Measurements from ENCODE around the gene GPR21.

GPR21 gene

DNA sequence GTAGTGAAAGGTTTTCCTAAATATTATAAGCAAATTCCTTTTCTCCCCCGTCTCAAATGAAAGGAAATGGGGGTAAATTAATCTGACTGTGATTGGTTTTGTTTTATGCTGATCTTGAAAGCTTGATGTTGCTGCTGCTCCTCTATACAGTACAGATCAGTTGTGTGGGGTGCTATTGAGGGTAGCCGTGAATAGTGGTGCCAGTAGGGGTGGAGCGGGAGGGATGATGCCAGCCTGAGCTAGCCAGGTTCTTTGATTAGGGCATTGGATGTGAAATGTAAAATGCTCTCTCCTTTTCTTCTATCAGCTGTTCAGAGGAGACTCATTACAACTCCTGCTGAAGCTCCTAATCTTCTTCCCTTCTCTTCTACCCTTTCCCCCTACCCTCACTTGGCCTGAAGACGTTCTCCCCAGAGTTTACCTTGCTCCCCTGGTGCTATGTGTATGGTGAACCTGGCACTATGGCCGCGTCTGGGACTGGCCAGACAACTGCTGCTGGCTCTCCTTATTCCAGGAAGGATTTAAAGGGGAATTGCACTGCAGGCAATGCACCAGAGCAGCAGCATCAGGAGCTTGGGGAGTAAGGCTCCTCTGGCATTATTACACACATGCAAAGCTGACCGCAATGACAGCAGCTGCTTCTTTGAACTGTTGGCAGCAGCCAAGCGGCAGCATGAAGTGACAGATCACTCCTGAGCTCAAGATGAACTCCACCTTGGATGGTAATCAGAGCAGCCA is 566 bp downstream of the GPR21 start:
- no peak for TF ChIP-seq OSR1 (CRISPR knock-in tag; IDR thresholded peaks at IDR 0.05)
- no peak for TF ChIP-seq ZC3H10 (CRISPR knock-in tag; IDR thresholded peaks at IDR 0.05)
- no peak for TF ChIP-seq SNAI2 (CRISPR knock-in tag; IDR thresholded peaks at IDR 0.05)
- TF ChIP-seq GLIS3 (CRISPR knock-in tag; IDR thresholded peaks at IDR 0.05): no peak
- no peak for TF ChIP-seq ZNF565 (CRISPR knock-in tag; conservative IDR thresholded peaks at IDR 0.05; ENCODE audit: low read depth)
- no peak for TF ChIP-seq CSDC2 (CRISPR knock-in tag; IDR thresholded peaks at IDR 0.05)
- TF ChIP-seq, protein P1, sequence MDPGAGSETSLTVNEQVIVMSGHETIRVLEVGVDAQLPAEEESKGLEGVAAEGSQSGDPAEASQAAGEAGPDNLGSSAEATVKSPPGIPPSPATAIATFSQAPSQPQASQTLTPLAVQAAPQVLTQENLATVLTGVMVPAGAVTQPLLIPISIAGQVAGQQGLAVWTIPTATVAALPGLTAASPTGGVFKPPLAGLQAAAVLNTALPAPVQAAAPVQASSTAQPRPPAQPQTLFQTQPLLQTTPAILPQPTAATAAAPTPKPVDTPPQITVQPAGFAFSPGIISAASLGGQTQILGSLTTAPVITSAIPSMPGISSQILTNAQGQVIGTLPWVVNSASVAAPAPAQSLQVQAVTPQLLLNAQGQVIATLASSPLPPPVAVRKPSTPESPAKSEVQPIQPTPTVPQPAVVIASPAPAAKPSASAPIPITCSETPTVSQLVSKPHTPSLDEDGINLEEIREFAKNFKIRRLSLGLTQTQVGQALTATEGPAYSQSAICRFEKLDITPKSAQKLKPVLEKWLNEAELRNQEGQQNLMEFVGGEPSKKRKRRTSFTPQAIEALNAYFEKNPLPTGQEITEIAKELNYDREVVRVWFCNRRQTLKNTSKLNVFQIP (CRISPR knock-in tag; IDR thresholded peaks at IDR 0.05; ENCODE audit: borderline replicate concordance, low read depth): no peak
- no peak for TF ChIP-seq BACH2 (CRISPR knock-in tag; IDR thresholded peaks at IDR 0.05; ENCODE audit: borderline replicate concordance)
- no peak for TF ChIP-seq PPARA (CRISPR knock-in tag; IDR thresholded peaks at IDR 0.05; ENCODE audit: borderline replicate concordance)
- no peak for TF ChIP-seq RARB (CRISPR knock-in tag; IDR thresholded peaks at IDR 0.05)
- no peak for ATAC-seq

DNA sequence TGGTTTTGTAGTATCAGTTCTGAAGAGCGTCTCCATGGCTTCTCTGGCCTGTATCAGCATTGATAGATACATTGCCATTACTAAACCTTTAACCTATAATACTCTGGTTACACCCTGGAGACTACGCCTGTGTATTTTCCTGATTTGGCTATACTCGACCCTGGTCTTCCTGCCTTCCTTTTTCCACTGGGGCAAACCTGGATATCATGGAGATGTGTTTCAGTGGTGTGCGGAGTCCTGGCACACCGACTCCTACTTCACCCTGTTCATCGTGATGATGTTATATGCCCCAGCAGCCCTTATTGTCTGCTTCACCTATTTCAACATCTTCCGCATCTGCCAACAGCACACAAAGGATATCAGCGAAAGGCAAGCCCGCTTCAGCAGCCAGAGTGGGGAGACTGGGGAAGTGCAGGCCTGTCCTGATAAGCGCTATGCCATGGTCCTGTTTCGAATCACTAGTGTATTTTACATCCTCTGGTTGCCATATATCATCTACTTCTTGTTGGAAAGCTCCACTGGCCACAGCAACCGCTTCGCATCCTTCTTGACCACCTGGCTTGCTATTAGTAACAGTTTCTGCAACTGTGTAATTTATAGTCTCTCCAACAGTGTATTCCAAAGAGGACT is 1.5 kb downstream of the GPR21 start:
- no peak for ATAC-seq
- no peak for TF ChIP-seq ZC3H10 (CRISPR knock-in tag; IDR thresholded peaks at IDR 0.05)
- no peak for TF ChIP-seq ZNF8 (CRISPR knock-in tag; IDR thresholded peaks at IDR 0.05)
- no peak for TF ChIP-seq ISL1 (CRISPR knock-in tag; IDR thresholded peaks at IDR 0.05)
- TF ChIP-seq TOX (CRISPR knock-in tag; IDR thresholded peaks at IDR 0.05; ENCODE audit: borderline replicate concordance): no peak
- TF ChIP-seq GLIS3 (CRISPR knock-in tag; IDR thresholded peaks at IDR 0.05): no peak
- TF ChIP-seq, protein P2, sequence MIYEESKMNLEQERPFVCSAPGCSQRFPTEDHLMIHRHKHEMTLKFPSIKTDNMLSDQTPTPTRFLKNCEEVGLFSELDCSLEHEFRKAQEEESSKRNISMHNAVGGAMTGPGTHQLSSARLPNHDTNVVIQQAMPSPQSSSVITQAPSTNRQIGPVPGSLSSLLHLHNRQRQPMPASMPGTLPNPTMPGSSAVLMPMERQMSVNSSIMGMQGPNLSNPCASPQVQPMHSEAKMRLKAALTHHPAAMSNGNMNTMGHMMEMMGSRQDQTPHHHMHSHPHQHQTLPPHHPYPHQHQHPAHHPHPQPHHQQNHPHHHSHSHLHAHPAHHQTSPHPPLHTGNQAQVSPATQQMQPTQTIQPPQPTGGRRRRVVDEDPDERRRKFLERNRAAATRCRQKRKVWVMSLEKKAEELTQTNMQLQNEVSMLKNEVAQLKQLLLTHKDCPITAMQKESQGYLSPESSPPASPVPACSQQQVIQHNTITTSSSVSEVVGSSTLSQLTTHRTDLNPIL (CRISPR knock-in tag; IDR thresholded peaks at IDR 0.05; ENCODE audit: low read depth): no peak
- TF ChIP-seq ESRRG (CRISPR knock-in tag; IDR thresholded peaks at IDR 0.05): no peak
- TF ChIP-seq TCF4 (CRISPR knock-in tag; IDR thresholded peaks at IDR 0.05; ENCODE audit: borderline replicate concordance): no peak
- no peak for TF ChIP-seq ZNF565 (CRISPR knock-in tag; conservative IDR thresholded peaks at IDR 0.05; ENCODE audit: low read depth)
- TF ChIP-seq, protein P3, sequence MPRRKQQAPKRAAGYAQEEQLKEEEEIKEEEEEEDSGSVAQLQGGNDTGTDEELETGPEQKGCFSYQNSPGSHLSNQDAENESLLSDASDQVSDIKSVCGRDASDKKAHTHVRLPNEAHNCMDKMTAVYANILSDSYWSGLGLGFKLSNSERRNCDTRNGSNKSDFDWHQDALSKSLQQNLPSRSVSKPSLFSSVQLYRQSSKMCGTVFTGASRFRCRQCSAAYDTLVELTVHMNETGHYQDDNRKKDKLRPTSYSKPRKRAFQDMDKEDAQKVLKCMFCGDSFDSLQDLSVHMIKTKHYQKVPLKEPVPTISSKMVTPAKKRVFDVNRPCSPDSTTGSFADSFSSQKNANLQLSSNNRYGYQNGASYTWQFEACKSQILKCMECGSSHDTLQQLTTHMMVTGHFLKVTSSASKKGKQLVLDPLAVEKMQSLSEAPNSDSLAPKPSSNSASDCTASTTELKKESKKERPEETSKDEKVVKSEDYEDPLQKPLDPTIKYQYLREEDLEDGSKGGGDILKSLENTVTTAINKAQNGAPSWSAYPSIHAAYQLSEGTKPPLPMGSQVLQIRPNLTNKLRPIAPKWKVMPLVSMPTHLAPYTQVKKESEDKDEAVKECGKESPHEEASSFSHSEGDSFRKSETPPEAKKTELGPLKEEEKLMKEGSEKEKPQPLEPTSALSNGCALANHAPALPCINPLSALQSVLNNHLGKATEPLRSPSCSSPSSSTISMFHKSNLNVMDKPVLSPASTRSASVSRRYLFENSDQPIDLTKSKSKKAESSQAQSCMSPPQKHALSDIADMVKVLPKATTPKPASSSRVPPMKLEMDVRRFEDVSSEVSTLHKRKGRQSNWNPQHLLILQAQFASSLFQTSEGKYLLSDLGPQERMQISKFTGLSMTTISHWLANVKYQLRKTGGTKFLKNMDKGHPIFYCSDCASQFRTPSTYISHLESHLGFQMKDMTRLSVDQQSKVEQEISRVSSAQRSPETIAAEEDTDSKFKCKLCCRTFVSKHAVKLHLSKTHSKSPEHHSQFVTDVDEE (CRISPR knock-in tag; IDR thresholded peaks at IDR 0.05): no peak
- TF ChIP-seq BACH2 (CRISPR knock-in tag; IDR thresholded peaks at IDR 0.05; ENCODE audit: borderline replicate concordance): no peak
- no peak for TF ChIP-seq PPARA (CRISPR knock-in tag; IDR thresholded peaks at IDR 0.05; ENCODE audit: borderline replicate concordance)
- no peak for TF ChIP-seq ZNF70 (CRISPR knock-in tag; IDR thresholded peaks at IDR 0.05)

DNA sequence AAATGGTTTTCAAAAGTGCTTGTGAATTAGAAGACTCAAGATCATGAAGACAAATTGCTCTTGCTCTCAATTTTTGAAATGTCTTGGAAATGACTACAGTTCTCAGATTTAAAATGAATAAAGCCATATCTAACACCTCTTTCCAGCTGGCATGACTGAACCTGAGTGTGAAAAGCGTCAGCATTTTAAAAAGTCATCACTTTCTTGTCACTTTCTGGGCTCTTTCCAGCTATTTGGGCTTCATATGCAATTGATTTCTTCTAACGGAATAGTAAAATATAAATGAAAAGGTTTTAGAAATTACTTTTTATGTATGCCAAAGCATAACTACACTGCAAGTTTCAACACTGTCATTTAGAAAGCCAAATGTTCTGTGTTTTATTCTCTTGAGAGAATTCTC is 2.3 kb downstream of the GPR21 start:
- TF ChIP-seq ZNF565 (CRISPR knock-in tag; conservative IDR thresholded peaks at IDR 0.05; ENCODE audit: low read depth) (no peak), CSDC2 (CRISPR knock-in tag; IDR thresholded peaks at IDR 0.05) (no peak), ZFP3 (CRISPR knock-in tag; IDR thresholded peaks at IDR 0.05) (no peak), PPARA (CRISPR knock-in tag; IDR thresholded peaks at IDR 0.05; ENCODE audit: borderline replicate concordance) (no peak), TCF4 (CRISPR knock-in tag; IDR thresholded peaks at IDR 0.05; ENCODE audit: borderline replicate concordance) (no peak), ZNF8 (CRISPR knock-in tag; IDR thresholded peaks at IDR 0.05) (no peak), OSR1 (CRISPR knock-in tag; IDR thresholded peaks at IDR 0.05) (no peak), ZC3H10 (CRISPR knock-in tag; IDR thresholded peaks at IDR 0.05) (no peak), GLIS3 (CRISPR knock-in tag; IDR thresholded peaks at IDR 0.05) (no peak)
- TF ChIP-seq, protein P1 (CRISPR knock-in tag; IDR thresholded peaks at IDR 0.05; ENCODE audit: borderline replicate concordance, low read depth): no peak
- TF ChIP-seq, protein P3 (CRISPR knock-in tag; IDR thresholded peaks at IDR 0.05): no peak
- ATAC-seq: no peak

All from SK-N-SH treated with all-trans-retinoic acid at 6 μM for 48 hours (cell line).